Esophagus squamous epithelium (tissue), 5 donors: ENCODE measurements around the gene DHCR24. TPM values are rescaled to one million over a fixed set of nuclear protein-coding genes. Genes with fewer than 3 reads are reported as not detected.

ENCODE experiments used
- DNase-seq: peaks from one replicate; lab custom pipeline; 2025; lab: John Stamatoyannopoulos, UW
- H3K27ac ChIP-seq, 4 donors: fragments of 200-600 bp; sonication (generic); one replicate each; pipeline ENCODE4 v1.5.1; 2016 to 2019; ENCODE audit warnings: mild to moderate bottlenecking in 1 of 4
- H3K27me3 ChIP-seq, 4 donors: fragments of 200-600 bp; sonication (generic); 1 replicate in 3 of 4; 2 replicates in 1 of 4; pipeline versions ENCODE4 v1.5.1 to v1.6.0; 2017 to 2021; ENCODE audit warnings: antibody characterized with exemption in 1 of 4
- H3K36me3 ChIP-seq, 3 donors: fragments of 200-600 bp; sonication (generic); one replicate each; pipeline ENCODE4 v1.5.1; 2016 to 2019
- H3K4me1 ChIP-seq, 3 donors: fragments of 200-600 bp; sonication (generic); one replicate each; pipeline ENCODE4 v1.5.1; 2017 to 2019
- H3K4me3 ChIP-seq, 4 donors: fragments of 200-600 bp; sonication (generic); 1 replicate in 3 of 4; 2 replicates in 1 of 4; pipeline ENCODE4 v1.5.1; 2016 to 2019; ENCODE audit warnings: mild to moderate bottlenecking in 2 of 4, moderate library complexity in 1 of 4
- H3K9me3 ChIP-seq, 3 donors: fragments of 200-600 bp; sonication (generic); one replicate each; pipeline ENCODE4 v1.5.1; 2016 to 2019
- CTCF ChIP-seq, 6 experiments: fragments of 450-650 bp in 4 of 6; fragments of 200-600 bp in 2 of 6; sonication (generic) in 2 of 6; IDR thresholded peaks; one replicate each; pipeline ENCODE4 v1.5.1; 2016 to 2019; ENCODE audit warnings: antibody characterized with exemption in 6 of 6, mild to moderate bottlenecking in 4 of 6, moderate library complexity in 4 of 6
- POLR2A ChIP-seq, 4 donors: fragments of 450-650 bp; IDR thresholded peaks; one replicate each; pipeline ENCODE4 v1.6.1; 2017; ENCODE audit warnings: antibody characterized with exemption in 4 of 4, mild to moderate bottlenecking in 4 of 4, moderate library complexity in 3 of 4
- WGBS, 2 donors: methylation state at CpG; one replicate each; pipeline ENCODE4 v1.1.5; 2018; 5-methylcytosine and 5-hydroxymethylcytosine counted together
- intact Hi-C: fragments of 100-400 bp; cut with DNase I; formaldehyde crosslinking; loops from one replicate; pipeline ENCODE4 v1.15.0; 2022
- total RNA-seq, 4 donors: library from RNA; depleted of rRNA; stranded (reverse); fragments of >200 nt; gene quantifications; one replicate each; pipeline ENCODE4 v1.1.0, GENCODE V29; 2016
- donor health status: DM: yes; HTN: yes; CAD: no.

Gene DHCR24
- total RNA-seq, 4 donors from 2014 or later: 285 to 499 (median 340) TPM

DNA sequence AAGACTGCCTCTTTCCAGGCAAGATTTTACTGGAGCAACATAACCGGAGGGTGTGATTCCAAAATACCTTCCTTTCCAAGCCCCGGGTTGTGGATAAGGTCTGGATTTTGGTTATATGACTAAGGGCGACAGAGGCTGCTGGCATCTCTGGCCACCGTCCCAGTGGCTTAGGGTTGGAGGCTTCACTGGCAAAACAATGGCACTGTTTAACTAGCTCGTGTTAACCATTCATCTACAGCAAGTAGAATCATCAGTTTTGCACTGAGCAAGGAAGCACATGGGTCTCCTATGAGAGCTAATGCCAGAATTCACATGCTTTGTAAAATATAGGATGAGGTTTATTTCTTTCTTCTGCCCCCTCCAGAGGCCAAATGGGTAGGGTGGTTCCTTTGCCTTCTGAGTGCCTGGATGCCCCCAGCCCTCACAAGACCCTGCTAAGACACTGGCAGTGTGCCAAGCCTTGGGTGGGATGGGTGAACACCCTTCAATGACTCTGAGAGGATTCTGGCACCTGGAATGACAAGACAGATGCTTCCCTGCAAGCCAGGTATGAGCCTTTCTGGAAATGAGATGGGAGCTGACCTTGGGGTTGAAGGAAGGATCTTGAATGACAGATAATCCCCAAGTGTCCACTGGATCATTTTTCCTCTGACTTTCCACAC is 36.8 kb downstream of the DHCR24 start:
- intact Hi-C loops: no loop called here
- WGBS, 2 donors: 35 to 37% methylated on average over 5 of the region's 5 CpGs

GRCh38 chr1:54849219-54850068 is 37.6 kb downstream of the DHCR24 start:
- H3K27ac ChIP-seq: peak overlapping the region in 3 of 4 donors; percentile 33 to 77 (median 60)
- TF ChIP-seq POLR2A (IDR thresholded peaks at IDR 0.05) (no peak), CTCF (IDR thresholded peaks at IDR 0.05) (no peak)
- no peaks in the 10 kb centered on the region for H3K9me3 ChIP-seq
- intact Hi-C loops: no loop called here
- H3K4me3 ChIP-seq: no peak overlapping the region
- DNase-seq: no peak
- H3K36me3 ChIP-seq: peaks cover 11 to 86% (median 27%) of the 10 kb centered on the region in 3 donors
- no peaks in the 10 kb centered on the region for H3K27me3 ChIP-seq
- H3K4me1 ChIP-seq: peaks cover 9 to 71% (median 12%) of the 10 kb centered on the region in 3 donors
- WGBS, 2 donors: 85 to 97% methylated on average over 4 to 6 of the region's 6 CpGs

More for the DNA sequence above, 36.8 kb downstream of the DHCR24 start:
- TF ChIP-seq CTCF (IDR thresholded peaks at IDR 0.05) (no peak), POLR2A (IDR thresholded peaks at IDR 0.05) (no peak)
- Histone ChIP-seq H3K27ac (peak overlapping the region; percentile 33 to 77 (median 68)), H3K27me3 (no peaks in the 10 kb centered on the region), H3K4me1 (peaks cover 9 to 75% (median 12%) of the 10 kb centered on the region in 3 donors), H3K4me3 (no peak overlapping the region), H3K36me3 (peaks cover 11 to 92% (median 27%) of the 10 kb centered on the region in 3 donors), H3K9me3 (no peaks in the 10 kb centered on the region)
- no peak for DNase-seq

GRCh38 chr1:54848134-54848948 is 38.7 kb downstream of the DHCR24 start:
- peak overlapping the region in 3 of 4 donors; percentile 4 to 72 (median 7) for H3K27ac ChIP-seq
- peaks cover 9 to 60% (median 12%) of the 10 kb centered on the region in 3 donors for H3K4me1 ChIP-seq
- no peaks in the 10 kb centered on the region for H3K27me3 ChIP-seq
- TF ChIP-seq CTCF (IDR thresholded peaks at IDR 0.05): peak in 1 of 6 experiments; percentile 20
- TF ChIP-seq POLR2A (IDR thresholded peaks at IDR 0.05): no peak
- H3K4me3 ChIP-seq: no peak overlapping the region
- 85 to 92% methylated on average over 5 of the region's 7 CpGs for WGBS, 2 donors
- H3K36me3 ChIP-seq: peaks cover 6 to 75% (median 19%) of the 10 kb centered on the region in 3 donors
- intact Hi-C loops: no loop called here
- no peak for DNase-seq
- no peaks in the 10 kb centered on the region for H3K9me3 ChIP-seq

DNA sequence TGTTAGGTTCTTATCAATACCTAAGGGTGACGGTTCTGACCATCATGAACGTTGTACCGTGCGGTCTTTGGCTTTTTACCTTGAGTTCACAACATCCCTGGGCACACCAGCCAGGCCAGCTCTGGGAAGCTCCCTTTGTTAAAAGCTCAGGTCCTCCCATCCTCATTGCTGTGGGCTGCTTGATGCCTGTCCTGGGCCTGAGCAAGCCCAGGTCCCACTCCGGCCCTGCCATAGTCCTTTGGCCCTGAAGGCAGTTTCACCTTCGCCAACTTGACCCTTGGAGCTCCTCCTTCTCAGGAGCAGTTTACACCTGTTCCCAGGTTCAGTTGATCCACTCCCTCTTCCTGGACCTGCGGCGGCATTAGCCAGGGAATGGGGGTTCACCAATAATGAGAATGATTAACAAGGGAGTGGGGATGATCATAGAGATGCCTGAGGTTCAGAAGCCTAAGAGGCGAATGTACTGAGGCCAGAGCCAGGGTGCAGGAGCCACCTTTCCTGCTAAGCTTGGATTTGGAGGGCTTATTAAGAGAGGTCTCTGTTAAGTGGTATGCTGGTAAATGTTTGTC is 40.2 kb downstream of the DHCR24 start:
- peak overlapping the region in 3 of 4 donors; percentile 28 to 72 (median 31) for H3K27ac ChIP-seq
- WGBS, 2 donors: 91 to 93% methylated on average over 4 to 7 of the region's 9 CpGs
- no peak overlapping the region for H3K4me3 ChIP-seq
- DNase-seq: no peak
- no peaks in the 10 kb centered on the region for H3K9me3 ChIP-seq
- no peaks in the 10 kb centered on the region for H3K27me3 ChIP-seq
- peaks cover 8 to 44% (median 8%) of the 10 kb centered on the region in 3 donors for H3K4me1 ChIP-seq
- intact Hi-C loops: no loop called here
- peaks cover under 1 to 59% (median 8%) of the 10 kb centered on the region in 3 donors for H3K36me3 ChIP-seq
- TF ChIP-seq POLR2A (IDR thresholded peaks at IDR 0.05) (no peak), CTCF (IDR thresholded peaks at IDR 0.05) (no peak)
